Activated naive CD4-positive, alpha-beta T cell treated with anti-CD3 and anti-CD28 coated beads for 36 hours (primary cell): ENCODE data around the gene ADAMTS9. TPM values are rescaled to one million over a fixed set of nuclear protein-coding genes. Genes with fewer than 3 reads are reported as not detected.

ENCODE experiments used
- CTCF ChIA-PET: fragments of 350-600 bp; sonication (Branson Sonifier 250); formaldehyde crosslinking; loops from one replicate; lab custom pipeline; 2021; ENCODE audit warnings: antibody characterized with exemption; lab: Charles Lee
- DNase-seq: peaks from one replicate; pipeline ENCODE4 v3.0.0-alpha.2; 2020
- H3K27ac Mint-ChIP-seq: one replicate; pipeline ENCODE4 v1.8.0; 2021; ENCODE audit warnings: mild to moderate bottlenecking, mixed read lengths
- H3K27me3 Mint-ChIP-seq: one replicate; pipeline ENCODE4 v1.8.0; 2021; ENCODE audit warnings: low read depth, mixed read lengths
- H3K36me3 Mint-ChIP-seq: one replicate; pipeline ENCODE4 v1.8.0; 2021; ENCODE audit warnings: low read depth, mixed read lengths
- H3K4me1 Mint-ChIP-seq: one replicate; pipeline ENCODE4 v1.8.0; 2021; ENCODE audit warnings: low read depth, mixed read lengths
- H3K4me3 Mint-ChIP-seq: one replicate; pipeline ENCODE4 v1.8.0; 2021; ENCODE audit warnings: mild to moderate bottlenecking, moderate library complexity, mixed read lengths
- H3K9me3 Mint-ChIP-seq: one replicate; pipeline ENCODE4 v1.8.0; 2021; ENCODE audit warnings: mixed read lengths
- intact Hi-C: fragments of 100-400 bp; cut with micrococcal nuclease; formaldehyde crosslinking; loops from one replicate; pipeline ENCODE4 v1.15.1; 2023
- total RNA-seq, 2 experiments: library from RNA; stranded (reverse); gene quantifications; one replicate each; pipeline ENCODE4 v1.2.3, GENCODE V29; 2021

ADAMTS9 gene
- total RNA-seq, 2 experiments from 2014 or later = not detected

- CTCF ChIA-PET = interaction anchor here (1.0 kb wide), 1 partner anchor 66 kb away, joined by 3 read pairs; no protein-coding TSS in a partner anchor
- Mint-ChIP-seq H3K4me1 (no peaks in the 10 kb centered on the region), H3K9me3 (no peaks in the 10 kb centered on the region), H3K4me3 (no peak overlapping the region), H3K36me3 (no peaks in the 10 kb centered on the region), H3K27me3 (peaks cover 2% of the 10 kb centered on the region), H3K27ac (no peak overlapping the region)
- intact Hi-C loops = no loop called here
- DNase-seq = no peak
Measured at GRCh38 chr3:64599651-64600050, 88.1 kb downstream of the ADAMTS9 start.

GRCh38 chr3:64595253-64595694, 92.5 kb downstream of the ADAMTS9 start:
- intact Hi-C loops = no loop called here
- no peaks in the 10 kb centered on the region for H3K27me3 Mint-ChIP-seq

GRCh38 chr3:64594134-64594533, 93.7 kb downstream of the ADAMTS9 start:
- no peak for DNase-seq
- CTCF ChIA-PET = no interaction called here
- Mint-ChIP-seq H3K4me1 (no peaks in the 10 kb centered on the region), H3K4me3 (no peak overlapping the region), H3K27me3 (no peaks in the 10 kb centered on the region), H3K27ac (no peak overlapping the region), H3K36me3 (no peaks in the 10 kb centered on the region), H3K9me3 (no peaks in the 10 kb centered on the region)
- intact Hi-C loops = no loop called here

More at GRCh38 chr3:64595253-64595694, 92.5 kb downstream of the ADAMTS9 start:
- no peaks in the 10 kb centered on the region for H3K4me1 Mint-ChIP-seq
- H3K4me3 Mint-ChIP-seq = no peak overlapping the region
- no peak overlapping the region for H3K27ac Mint-ChIP-seq
- CTCF ChIA-PET = no interaction called here
- DNase-seq = no peak
- no peaks in the 10 kb centered on the region for H3K9me3 Mint-ChIP-seq
- no peaks in the 10 kb centered on the region for H3K36me3 Mint-ChIP-seq

GRCh38 chr3:64593350-64593749, 94.5 kb downstream of the ADAMTS9 start:
- CTCF ChIA-PET = no interaction called here
- H3K4me1 Mint-ChIP-seq = no peaks in the 10 kb centered on the region
- intact Hi-C loops = no loop called here
- H3K4me3 Mint-ChIP-seq = no peak overlapping the region
- no peaks in the 10 kb centered on the region for H3K27me3 Mint-ChIP-seq
- no peaks in the 10 kb centered on the region for H3K9me3 Mint-ChIP-seq
- H3K36me3 Mint-ChIP-seq = no peaks in the 10 kb centered on the region
- no peak for DNase-seq
- H3K27ac Mint-ChIP-seq = no peak overlapping the region

- no peaks in the 10 kb centered on the region for H3K4me1 Mint-ChIP-seq
- H3K36me3 Mint-ChIP-seq = no peaks in the 10 kb centered on the region
- no peak overlapping the region for H3K4me3 Mint-ChIP-seq
- H3K9me3 Mint-ChIP-seq = no peaks in the 10 kb centered on the region
- no peak for DNase-seq
- intact Hi-C loops = no loop called here
- no peak overlapping the region for H3K27ac Mint-ChIP-seq
- CTCF ChIA-PET = no interaction called here
- H3K27me3 Mint-ChIP-seq = peaks cover 2% of the 10 kb centered on the region
Measured at GRCh38 chr3:64591615-64592014, 96.2 kb downstream of the ADAMTS9 start.

GRCh38 chr3:64588380-64588779, 99.4 kb downstream of the ADAMTS9 start:
- no peak for DNase-seq
- H3K4me1 Mint-ChIP-seq = no peaks in the 10 kb centered on the region
- CTCF ChIA-PET = no interaction called here
- no peak overlapping the region for H3K27ac Mint-ChIP-seq
- H3K4me3 Mint-ChIP-seq = no peak overlapping the region
- intact Hi-C loops = no loop called here
- H3K27me3 Mint-ChIP-seq = peaks cover 4% of the 10 kb centered on the region
- H3K36me3 Mint-ChIP-seq = no peaks in the 10 kb centered on the region
- no peaks in the 10 kb centered on the region for H3K9me3 Mint-ChIP-seq

GRCh38 chr3:64586952-64587351, 100.8 kb downstream of the ADAMTS9 start:
- no peak overlapping the region for H3K27ac Mint-ChIP-seq
- no peaks in the 10 kb centered on the region for H3K4me1 Mint-ChIP-seq
- intact Hi-C loops = no loop called here
- no peaks in the 10 kb centered on the region for H3K9me3 Mint-ChIP-seq
- no peak for DNase-seq
- no peaks in the 10 kb centered on the region for H3K36me3 Mint-ChIP-seq
- CTCF ChIA-PET = no interaction called here
- no peak overlapping the region for H3K4me3 Mint-ChIP-seq
- peaks cover 4% of the 10 kb centered on the region for H3K27me3 Mint-ChIP-seq

GRCh38 chr3:64584179-64584578, 103.6 kb downstream of the ADAMTS9 start:
- H3K9me3 Mint-ChIP-seq = no peaks in the 10 kb centered on the region
- no peaks in the 10 kb centered on the region for H3K4me1 Mint-ChIP-seq
- CTCF ChIA-PET = no interaction called here
- no peaks in the 10 kb centered on the region for H3K36me3 Mint-ChIP-seq
- no peak overlapping the region for H3K4me3 Mint-ChIP-seq
- H3K27ac Mint-ChIP-seq = no peak overlapping the region
- peaks cover 4% of the 10 kb centered on the region for H3K27me3 Mint-ChIP-seq
- DNase-seq = no peak
- intact Hi-C loops = no loop called here

GRCh38 chr3:64578797-64579196, 109.0 kb downstream of the ADAMTS9 start:
- no peaks in the 10 kb centered on the region for H3K9me3 Mint-ChIP-seq
- CTCF ChIA-PET = no interaction called here
- no peak overlapping the region for H3K4me3 Mint-ChIP-seq
- H3K27me3 Mint-ChIP-seq = no peaks in the 10 kb centered on the region
- H3K36me3 Mint-ChIP-seq = no peaks in the 10 kb centered on the region
- no peak overlapping the region for H3K27ac Mint-ChIP-seq
- intact Hi-C loops = no loop called here
- no peak for DNase-seq
- no peaks in the 10 kb centered on the region for H3K4me1 Mint-ChIP-seq

- Mint-ChIP-seq H3K4me1 (no peaks in the 10 kb centered on the region), H3K36me3 (no peaks in the 10 kb centered on the region), H3K4me3 (no peak overlapping the region), H3K27ac (no peak overlapping the region), H3K27me3 (no peaks in the 10 kb centered on the region), H3K9me3 (no peaks in the 10 kb centered on the region)
- CTCF ChIA-PET = no interaction called here
- intact Hi-C loops = no loop called here
- no peak for DNase-seq
Measured at GRCh38 chr3:64578062-64578770, 109.6 kb downstream of the ADAMTS9 start.

- no peaks in the 10 kb centered on the region for H3K27me3 Mint-ChIP-seq
- DNase-seq = no peak
- H3K9me3 Mint-ChIP-seq = no peaks in the 10 kb centered on the region
- H3K4me1 Mint-ChIP-seq = no peaks in the 10 kb centered on the region
- no peak overlapping the region for H3K4me3 Mint-ChIP-seq
- intact Hi-C loops = no loop called here
- no peak overlapping the region for H3K27ac Mint-ChIP-seq
- CTCF ChIA-PET = interaction anchor here (0.5 kb wide), 1 partner anchor 166 kb away, joined by 3 read pairs; no protein-coding TSS in a partner anchor
- no peaks in the 10 kb centered on the region for H3K36me3 Mint-ChIP-seq
Measured at GRCh38 chr3:64576211-64576775, 111.5 kb downstream of the ADAMTS9 start.

- no peaks in the 10 kb centered on the region for H3K9me3 Mint-ChIP-seq
- H3K4me1 Mint-ChIP-seq = no peaks in the 10 kb centered on the region
- peaks cover 3% of the 10 kb centered on the region for H3K27me3 Mint-ChIP-seq
- DNase-seq = no peak
- intact Hi-C loops = no loop called here
- CTCF ChIA-PET = interaction anchor here (0.5 to 1.2 kb wide), 2 partner anchors 41 to 167 kb away, joined by 3 to 4 read pairs; no protein-coding TSS in a partner anchor
- H3K4me3 Mint-ChIP-seq = no peak overlapping the region
- H3K36me3 Mint-ChIP-seq = no peaks in the 10 kb centered on the region
- H3K27ac Mint-ChIP-seq = no peak overlapping the region
Measured at GRCh38 chr3:64575211-64575844, 112.5 kb downstream of the ADAMTS9 start.
